ENCODE results near the gene DST.

Gene DST

DNA sequence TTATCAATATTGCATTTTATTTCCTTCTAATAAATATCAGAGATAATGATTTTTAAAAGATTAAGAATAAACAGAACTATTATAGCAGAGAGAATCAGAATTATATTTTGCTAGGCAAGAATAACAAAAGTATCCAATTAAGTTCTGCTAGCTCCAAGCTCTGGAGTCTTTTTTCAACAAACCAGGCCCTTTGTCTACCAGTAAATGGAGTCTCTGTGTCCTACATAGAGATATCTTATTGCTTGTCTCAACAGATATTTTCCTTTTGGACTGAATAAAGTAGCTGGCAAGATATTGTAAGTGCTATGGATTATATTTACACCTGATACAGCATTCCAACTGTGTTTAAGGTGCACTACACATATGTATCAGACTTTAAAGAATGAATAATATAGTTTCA is 107.1 kb downstream of the DST start:
- no peak for DNase-seq (ENCODE audit: low read depth)

DNA sequence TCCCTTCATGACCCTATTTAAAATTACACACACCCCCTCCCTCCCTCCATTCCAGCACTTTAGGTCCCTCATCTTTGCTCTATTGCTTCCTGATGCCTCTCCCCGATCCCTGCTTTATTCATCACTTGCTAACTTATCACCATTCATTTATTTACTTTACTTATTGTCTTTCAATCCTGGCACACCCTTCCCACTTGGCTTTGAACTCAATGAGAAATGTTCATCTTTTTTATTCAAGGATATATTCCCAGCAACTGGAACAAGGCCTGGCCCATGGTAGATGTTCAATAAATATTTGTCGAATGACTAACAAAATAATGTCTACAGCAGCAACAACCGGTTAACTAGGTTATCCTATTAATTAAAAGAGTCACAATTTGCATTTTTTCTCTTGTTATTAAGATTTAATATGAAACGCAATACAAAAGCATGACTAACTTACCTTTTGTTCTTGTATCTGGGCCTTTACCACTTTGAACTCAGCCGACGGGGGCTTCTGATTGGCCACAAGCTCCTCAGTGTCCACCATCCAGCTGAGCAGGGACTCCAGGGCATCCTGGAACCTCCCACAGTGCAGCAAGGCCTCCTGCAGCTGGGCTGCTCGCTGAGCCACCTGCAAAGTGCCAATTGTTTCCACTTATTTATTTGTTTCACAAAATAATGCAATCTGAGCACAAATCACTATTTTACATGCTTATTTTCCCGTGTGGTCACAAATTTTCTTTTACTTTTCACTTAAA is 107.8 kb downstream of the DST start:
- no peak for DNase-seq (ENCODE audit: low read depth)

DNA sequence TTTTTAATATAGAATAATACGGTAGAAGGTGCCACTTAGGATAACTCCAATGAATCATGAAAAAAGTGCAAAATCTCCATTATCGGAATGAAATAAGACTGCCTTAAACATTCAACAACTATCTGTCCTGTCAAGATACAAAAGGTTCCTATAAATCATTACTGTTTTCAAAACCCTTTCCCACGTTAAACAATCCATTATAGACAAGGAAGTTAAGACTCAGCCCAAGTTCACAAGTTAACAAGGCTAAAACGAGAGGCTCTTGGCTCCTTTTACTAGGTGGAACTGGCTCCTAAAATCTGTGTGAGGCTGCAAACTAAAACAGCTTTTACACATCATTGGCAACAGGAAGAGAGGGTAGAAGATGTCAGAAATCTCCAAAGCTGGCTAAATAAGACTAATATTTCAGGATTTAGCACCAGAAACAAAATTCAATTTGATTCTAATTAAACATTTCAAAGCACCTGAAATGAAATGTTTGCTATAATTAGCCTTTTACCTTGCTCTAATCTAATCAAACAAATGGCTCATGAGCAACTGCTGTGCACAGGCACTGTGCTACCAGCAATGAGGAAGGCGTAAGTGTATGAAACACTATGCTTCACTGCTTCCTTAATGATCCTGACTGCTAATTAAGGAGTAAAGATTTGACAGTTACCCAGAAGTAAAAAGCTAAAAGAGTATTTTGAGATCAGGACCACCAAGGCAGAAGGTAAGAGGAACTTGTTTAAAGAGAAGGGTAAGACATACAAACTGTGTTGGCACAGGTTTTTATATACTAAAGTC is 109.7 kb downstream of the DST start:
- DNase-seq (ENCODE audit: low read depth), result no peak

DNA sequence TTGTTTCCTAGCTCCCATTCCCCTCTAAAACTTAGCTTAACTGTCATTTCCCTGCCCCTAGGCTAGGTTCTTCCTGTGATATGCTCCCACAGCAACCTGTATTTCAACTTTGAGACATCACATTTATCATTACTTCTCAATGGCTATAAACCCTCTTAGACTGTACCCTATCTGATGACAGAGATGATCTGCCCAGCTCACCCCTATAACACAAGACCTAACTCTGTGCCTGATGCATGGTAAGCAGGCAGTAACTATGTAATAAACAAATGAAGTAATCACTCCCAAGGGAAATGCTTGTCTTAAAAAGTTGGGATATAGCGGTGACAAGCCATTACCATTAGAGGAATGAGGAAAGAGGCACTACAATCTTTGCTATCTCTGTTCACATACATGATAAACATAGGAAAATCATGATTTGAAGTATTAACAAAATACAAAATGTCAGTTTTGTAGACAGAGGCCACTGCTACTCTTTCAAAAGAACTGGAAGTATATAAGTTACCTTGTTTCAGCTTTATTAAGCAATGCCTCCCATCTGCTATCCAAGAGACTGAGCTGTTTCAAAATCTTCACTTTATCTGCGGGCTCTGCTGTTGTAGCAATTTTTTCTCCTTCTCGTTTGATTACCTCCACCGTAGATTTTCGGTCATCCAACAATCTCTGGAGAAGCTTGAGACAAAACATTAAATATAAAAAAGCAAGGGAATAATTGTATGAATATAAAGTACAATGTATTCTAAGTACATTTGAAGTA is 110.7 kb downstream of the DST start:
- no peak for DNase-seq (ENCODE audit: low read depth)

DNA sequence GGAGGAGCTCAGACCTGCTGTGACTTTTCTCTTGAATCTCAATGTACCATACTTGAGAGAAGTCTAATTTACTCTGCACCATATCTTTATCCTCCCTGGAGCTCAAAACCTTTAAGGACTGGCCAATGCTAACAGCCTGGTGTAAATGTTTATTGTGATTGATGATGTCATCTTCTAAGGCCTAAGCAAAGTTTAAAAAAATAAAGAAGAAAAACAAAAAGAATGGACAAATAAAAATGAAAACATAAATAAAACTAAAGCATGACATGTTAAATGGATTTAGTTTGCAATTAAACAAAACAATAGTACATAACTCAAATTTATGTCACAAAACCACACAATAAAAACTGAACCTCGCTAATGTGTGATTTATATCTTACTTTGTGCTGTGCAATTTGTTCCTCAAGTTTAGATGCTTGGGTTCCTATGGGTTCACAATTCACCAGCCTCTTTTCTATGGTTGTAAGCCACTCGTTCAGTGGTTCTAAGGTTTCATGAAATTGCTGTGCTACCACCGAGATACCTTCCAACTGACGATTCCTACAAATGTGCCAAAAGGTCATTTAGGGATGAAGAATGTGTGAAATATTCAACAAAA is 113.0 kb downstream of the DST start:
- no peak for DNase-seq (ENCODE audit: low read depth)

DNA sequence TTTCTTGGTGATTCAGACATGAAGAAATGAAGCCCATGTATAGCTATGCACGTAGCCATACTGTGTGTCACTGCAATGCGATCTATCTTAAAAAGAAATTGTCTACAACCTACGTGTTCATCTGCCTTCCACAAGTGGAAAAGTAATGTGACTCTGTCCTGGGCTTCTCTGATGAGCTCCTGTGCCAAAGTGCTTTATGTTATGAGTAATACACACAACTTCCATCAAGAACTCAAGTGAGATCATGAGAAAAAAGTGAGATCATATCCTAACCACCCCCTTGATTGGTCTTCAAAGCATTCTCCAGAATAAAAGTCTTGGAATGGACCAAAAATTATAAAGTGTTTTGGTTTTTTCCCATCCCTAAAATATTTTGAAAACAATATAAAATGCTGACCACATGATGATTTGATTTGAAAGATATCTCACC is 114.3 kb downstream of the DST start:
- DNase-seq (ENCODE audit: low read depth), result no peak

DNA sequence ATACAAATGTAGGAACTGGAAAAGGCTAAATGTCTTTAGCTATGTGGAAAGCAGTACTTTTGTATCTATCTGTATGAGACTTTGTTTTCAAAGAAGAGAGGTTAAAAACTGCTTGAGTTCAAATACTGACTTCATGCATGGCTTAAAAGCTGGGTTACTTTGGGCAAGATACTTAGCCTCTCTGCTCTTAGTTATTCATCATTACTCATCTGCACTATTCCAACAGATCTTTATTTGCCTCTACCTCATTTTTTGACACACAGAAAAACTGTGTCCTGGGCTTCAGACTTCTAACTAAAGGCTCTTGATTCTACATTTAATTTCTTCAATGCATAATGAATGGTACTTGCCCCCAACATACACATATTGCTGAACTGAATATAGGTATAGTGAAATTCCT is 114.8 kb downstream of the DST start:
- no peak for DNase-seq (ENCODE audit: low read depth)

DNA sequence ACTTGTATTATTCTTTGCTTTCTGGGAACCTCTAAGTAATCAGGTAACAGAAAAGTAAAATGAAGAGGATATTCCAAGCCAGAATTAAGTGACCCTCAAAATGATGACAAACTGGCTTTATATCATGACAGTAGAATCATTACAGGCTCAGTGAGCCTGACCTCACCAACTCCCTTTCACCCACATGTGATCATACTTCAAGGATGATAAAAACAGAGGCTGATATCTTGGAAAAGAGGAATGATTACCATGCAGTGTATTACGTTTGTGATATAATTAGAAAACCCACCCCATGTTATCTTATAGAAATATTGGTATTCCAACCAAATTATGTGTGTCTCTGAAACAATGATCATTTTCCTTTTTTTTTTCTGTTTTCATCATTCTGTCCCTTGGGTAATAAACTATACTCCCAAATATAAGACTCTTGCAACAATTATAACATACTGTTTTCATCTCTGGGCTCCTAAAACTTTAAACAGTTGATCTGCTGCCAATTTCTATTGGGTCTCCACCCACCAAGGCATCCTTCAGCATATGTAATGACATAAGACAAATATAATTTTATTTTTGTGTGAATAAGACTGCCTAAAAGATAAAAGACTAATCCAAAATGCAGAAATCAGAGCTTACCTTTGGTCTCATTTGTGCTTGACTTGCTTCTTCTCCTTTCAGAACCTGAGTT is 115.7 kb downstream of the DST start:
- DNase-seq (ENCODE audit: low read depth), result no peak

DNA sequence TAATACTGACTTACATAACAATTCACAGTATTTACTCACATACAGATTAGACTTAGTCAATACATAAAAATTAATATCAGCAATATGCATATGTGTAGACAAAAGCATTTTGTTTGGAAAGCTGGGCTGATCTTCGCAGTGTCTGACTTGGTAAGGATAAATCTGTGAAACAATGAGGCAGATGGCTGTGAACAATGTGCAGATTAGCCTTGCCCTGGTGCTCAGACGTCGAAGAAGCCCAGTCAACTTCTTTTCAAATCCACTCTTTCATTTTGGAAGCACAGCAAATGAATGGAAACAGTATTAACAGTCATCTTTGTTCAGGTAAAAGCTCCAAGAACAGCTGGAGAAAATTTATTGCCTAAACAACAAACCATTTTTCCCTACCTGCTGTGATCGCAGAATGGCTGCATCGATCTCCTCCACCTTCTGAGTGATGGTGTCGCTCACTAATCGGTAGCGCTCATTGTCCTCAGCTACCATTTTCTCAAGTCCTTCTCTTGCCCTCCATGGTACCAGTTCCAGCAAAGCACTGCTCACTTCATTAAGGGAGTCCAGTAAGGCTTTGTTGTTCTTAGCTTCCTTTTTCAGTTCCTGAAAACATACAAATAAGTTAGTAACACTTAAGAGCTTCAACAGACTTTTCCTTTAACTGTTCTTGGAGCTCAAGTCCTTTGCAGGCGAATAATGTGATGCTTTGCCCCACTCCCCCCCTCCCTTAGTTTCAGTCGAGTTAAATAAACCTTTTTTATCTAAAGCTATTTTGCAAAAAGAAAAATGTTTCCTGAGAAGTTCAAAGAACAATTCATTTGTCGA is 116.5 kb downstream of the DST start:
- DNase-seq (ENCODE audit: low read depth), result no peak

DNA sequence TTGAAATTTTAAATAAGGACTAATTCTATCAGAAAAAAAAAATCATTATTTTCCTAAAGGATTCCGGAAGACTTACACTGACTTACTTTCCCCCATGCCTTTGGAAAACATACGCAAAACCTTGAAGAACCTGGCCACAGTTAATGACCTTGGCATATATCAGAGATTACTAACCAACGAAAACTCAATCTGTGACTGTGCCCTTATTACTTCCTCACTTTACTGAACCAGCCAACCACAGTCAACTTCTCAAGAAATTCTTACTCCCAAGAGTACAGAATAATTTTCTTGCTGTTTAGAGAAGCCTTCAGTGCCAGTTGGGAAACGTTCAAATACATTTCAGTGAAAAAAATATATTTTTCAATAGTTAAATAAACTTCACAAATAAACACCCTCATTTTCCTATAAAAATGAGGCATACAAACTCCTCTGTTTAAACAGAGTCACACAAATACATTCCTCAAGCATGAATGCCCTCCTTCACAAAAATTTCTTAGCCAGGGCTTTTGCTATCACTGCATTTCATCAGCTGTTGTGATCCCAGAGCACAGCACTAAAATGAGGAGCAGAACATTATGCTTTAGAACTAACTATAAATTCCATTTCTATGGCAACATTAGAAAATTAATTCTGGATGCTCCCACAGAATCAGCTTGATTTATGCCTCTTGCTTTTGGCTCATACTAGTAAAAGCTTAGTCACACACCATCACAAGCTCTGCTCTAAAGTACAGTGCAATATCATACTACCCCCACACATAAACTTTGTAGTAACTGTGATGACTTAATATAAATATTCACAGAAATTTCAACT is 117.6 kb downstream of the DST start:
- DNase-seq (ENCODE audit: low read depth), result no peak

DNA sequence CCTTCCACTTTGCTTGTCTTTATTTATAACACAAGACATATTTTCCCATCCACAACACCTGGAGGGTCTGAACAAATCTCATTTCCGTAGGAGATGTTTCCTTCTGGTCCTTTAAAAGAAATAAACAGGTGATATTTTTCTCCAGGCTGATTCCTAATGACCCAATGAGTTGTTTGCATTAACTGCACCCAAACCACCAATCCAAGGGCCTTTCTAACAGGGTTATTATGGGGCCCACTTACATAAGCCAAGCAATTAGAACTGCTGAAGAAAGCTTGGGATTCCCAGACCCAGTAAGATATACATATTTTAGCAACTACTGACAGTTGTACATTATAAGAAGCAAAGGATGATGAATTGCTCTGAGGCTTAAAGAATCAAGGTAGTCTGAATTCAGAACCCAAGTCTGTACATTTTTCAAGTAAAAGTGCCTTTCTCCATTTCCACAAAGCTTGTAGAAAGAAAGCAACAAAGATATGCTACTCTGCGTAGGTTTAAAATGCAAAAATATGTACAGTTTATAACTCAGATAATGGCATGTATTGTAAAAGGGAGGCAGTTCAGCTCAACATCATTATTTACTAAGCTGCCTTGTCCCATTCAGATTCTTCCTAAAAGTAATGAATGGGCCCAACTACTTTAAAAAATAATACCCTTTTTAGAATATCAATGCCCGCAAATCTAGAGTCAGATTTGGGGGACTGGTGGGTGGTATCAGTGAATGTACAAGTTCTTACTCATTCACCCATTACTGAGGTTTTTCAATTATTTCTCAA is 120.0 kb downstream of the DST start:
- DNase-seq (ENCODE audit: low read depth), result no peak

DNA sequence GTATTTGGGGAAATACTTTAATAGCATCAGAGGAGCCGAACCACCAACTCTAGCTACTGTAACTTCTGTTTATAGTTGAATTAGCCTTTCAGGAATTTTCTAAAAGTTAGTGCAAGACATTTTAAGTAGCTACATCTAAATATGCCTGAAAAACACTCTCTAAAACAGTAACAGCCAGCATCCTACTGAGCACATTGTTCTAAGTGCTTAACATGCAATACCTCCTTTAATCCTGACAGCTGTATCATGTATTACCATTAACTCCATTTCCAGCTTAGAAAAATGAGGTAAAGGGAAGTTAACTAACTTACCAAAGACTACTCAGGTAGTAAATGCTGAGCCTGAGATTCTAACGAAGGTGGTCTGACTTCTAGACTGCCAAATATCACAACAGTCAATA is 120.7 kb downstream of the DST start:
- no peak for DNase-seq (ENCODE audit: low read depth)

DNA sequence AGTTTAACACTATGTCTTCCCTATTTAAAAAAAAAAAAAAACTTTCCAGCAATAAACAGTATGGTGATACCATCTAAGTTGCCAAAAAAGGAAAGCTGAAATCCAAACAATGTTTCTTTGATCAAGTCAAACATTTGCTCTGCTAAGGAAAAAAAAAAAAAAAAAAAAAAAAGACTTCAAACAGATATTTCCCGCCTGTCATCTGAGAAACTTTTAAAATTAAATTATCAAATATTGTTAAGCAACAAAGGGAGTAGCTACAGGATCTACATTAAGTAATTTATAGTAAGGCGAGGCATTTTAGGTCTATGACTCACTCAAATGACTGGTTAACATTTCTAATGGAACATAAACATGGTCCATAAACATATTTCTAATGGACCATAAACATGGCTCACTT is 121.2 kb downstream of the DST start:
- no peak for DNase-seq (ENCODE audit: low read depth)

DNA sequence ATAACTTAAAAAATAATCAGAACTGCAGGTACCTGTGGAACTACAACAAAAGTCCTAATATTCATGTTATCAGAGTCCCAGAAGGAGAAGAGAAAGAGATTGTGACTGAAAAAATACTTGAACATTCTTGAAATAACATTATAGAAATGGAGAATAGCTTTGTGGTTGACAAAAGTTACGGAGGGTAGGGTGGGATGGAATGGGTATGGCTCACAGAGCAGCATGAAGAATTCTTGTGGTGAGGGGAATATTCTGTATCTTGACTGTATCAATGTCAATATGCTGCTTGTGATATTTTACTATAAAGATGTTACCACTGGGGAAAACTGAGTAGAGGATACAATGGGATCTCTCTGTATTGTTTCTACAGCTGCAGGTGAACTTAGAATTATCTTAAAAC is 122.5 kb downstream of the DST start:
- DNase-seq (ENCODE audit: low read depth), result no peak

DNA sequence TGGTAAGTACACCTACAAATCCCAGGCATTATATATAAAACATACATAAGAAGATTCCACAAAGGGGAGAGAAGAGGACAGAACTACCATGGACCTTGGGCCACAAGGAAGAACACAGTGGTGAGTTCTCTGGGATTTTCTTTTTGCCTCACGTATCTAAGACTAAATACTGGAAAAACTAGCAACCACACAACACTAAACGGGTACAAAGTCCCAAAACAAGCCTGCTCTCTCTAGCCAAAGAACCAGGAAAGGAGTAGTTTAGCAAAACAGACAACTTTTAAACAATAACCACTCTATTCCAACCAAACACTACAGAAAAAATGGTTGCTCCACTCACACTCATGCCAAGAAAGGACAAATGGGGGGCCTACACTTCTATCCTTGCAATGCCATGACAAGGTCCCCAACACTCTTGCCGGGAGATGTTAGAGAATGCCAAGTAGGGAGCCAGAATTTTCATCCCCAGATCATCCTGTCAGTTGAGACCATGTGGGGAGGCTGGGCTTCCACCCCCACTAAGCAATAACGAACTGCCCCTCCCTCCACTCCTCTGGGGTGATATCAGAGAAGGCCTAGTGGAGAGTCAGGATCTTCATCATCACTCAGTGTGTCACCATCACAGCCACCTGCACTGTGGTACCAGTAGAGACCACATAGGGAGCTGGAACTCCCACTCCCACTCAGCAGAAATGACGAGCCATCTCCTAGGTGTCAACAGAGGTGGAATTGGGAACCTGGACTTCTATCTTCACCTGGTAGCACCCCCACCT is 123.5 kb downstream of the DST start:
- no peak for DNase-seq (ENCODE audit: low read depth)

DNA sequence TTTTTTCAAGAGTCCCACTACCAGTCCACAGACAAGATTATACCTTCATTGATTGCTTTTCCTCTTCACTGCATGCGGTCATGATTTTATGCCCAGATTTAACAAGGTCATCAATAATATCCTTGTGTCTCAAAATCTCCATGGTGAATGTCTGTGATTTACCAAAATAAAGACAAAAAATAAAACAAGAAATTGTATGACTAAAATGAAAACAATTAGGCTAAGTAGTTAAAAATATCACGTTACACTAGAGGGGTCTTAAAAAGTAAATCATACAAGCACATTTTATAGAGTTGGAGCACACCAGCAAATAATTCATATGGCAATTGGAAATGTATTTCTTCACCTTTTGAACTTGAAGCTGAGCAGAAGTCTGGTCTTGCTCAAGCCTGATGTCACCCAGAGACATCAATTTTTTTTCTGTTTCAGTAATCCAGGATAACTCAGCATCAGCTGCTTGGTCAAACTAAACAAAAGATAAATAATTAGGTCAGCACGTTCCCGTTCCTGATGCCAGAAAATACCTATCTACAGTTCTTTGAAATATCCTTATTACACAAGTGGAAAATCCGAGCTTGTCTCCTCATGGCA is 125.4 kb downstream of the DST start:
- DNase-seq (ENCODE audit: low read depth), result no peak

DNA sequence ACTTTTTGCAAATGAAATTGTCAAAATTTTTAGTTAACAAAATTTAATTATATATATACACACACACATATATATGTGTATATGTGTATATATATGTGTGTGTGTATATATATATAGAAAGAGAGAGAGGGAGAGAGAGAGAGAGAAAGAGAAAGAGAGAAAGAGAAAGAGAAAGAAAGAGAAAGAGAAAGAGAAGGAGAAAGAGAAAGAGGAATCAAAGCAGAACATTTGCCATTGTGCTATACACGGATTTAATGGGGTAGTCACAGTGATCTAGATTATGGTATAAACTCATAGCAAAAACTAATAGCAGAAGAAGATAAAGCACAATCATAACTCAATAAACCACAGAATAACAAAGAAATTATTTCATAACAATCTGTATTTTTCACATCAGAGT is 126.7 kb downstream of the DST start:
- DNase-seq (ENCODE audit: low read depth), result no peak
